NOMO-1 treated with dmso at 0.1 percent for 144 hours (cell line): ENCODE results near the gene IGF1R.

Experiments used
- DNase-seq: peaks from one replicate; lab custom pipeline; 2025; ENCODE audit not compliant: unreplicated experiment; lab: John Stamatoyannopoulos, UW

The IGF1R gene

GRCh38 chr15:98901434-98902072 is 253.2 kb downstream of the IGF1R start:
- no peak for DNase-seq

- no peak for DNase-seq
These were observed 254.6 kb downstream of the IGF1R start for GRCh38 chr15:98902931-98903330.

- DNase-seq: no peak
These were observed 255.2 kb downstream of the IGF1R start for GRCh38 chr15:98903377-98904018.

- peak; percentile 64 for DNase-seq
These were observed 256.2 kb downstream of the IGF1R start for GRCh38 chr15:98904544-98904943.

- DNase-seq: no peak
These were observed 257.8 kb downstream of the IGF1R start for GRCh38 chr15:98905963-98906711.

- no peak for DNase-seq
These were observed 258.4 kb downstream of the IGF1R start for GRCh38 chr15:98906712-98907083.

GRCh38 chr15:98907927-98908471 is 259.7 kb downstream of the IGF1R start:
- DNase-seq: no peak

GRCh38 chr15:98909968-98910885 is 261.9 kb downstream of the IGF1R start:
- DNase-seq: no peak

GRCh38 chr15:98914626-98915025 is 266.3 kb downstream of the IGF1R start:
- no peak for DNase-seq

GRCh38 chr15:98916826-98917225 is 268.5 kb downstream of the IGF1R start:
- DNase-seq: no peak

GRCh38 chr15:98917417-98917816 is 269.1 kb downstream of the IGF1R start:
- DNase-seq: no peak

GRCh38 chr15:98920091-98920880 is 271.9 kb downstream of the IGF1R start:
- no peak for DNase-seq

GRCh38 chr15:98923171-98923570 is 274.8 kb downstream of the IGF1R start:
- DNase-seq: no peak

GRCh38 chr15:98923579-98923978 is 275.2 kb downstream of the IGF1R start:
- DNase-seq: no peak

GRCh38 chr15:98924401-98925049 is 276.2 kb downstream of the IGF1R start:
- no peak for DNase-seq

- DNase-seq: no peak
These were observed 277.9 kb downstream of the IGF1R start for GRCh38 chr15:98926236-98926635.

- no peak for DNase-seq
These were observed 278.7 kb downstream of the IGF1R start for GRCh38 chr15:98927022-98927421.

- DNase-seq: no peak
These were observed 279.7 kb downstream of the IGF1R start for GRCh38 chr15:98927996-98928395.

GRCh38 chr15:98930576-98930975 is 282.2 kb downstream of the IGF1R start:
- no peak for DNase-seq

GRCh38 chr15:98931004-98931403 is 282.7 kb downstream of the IGF1R start:
- no peak for DNase-seq
